Ascending aorta (tissue), 2 donors: Measurements from ENCODE around the gene HMCES. TPM values are rescaled to one million over a fixed set of nuclear protein-coding genes. Genes with fewer than 3 reads are reported as not detected.

ENCODE experiments used
- DNase-seq, 2 donors: peaks; one replicate each; pipeline ENCODE4 v3.0.0-alpha.2; 2019; ENCODE audit warnings: low spot score in 2 of 2
- H3K27ac ChIP-seq, 2 donors: fragments of 200-600 bp; sonication (generic); one replicate each; pipeline ENCODE4 v1.5.1; 2016 to 2017; ENCODE audit warnings: mild to moderate bottlenecking in 1 of 2
- H3K27me3 ChIP-seq: fragments of 200-600 bp; sonication (generic); one replicate; pipeline ENCODE4 v1.5.1; 2017
- H3K36me3 ChIP-seq, 2 donors: fragments of 200-600 bp; sonication (generic); one replicate each; pipeline ENCODE4 v1.5.1; 2016
- H3K4me1 ChIP-seq, 2 donors: fragments of 200-600 bp; sonication (generic); one replicate each; pipeline ENCODE4 v1.5.1; 2016 to 2017; ENCODE audit warnings: mild to moderate bottlenecking in 1 of 2
- H3K4me3 ChIP-seq, 2 donors: fragments of 200-600 bp; sonication (generic); one replicate each; pipeline ENCODE4 v1.5.1; 2016 to 2017; ENCODE audit warnings: mild to moderate bottlenecking in 1 of 2
- H3K9me3 ChIP-seq, 2 donors: fragments of 200-600 bp; sonication (generic); one replicate each; pipeline ENCODE4 v1.5.1; 2016
- intact Hi-C: fragments of 100-400 bp; cut with DNase I; formaldehyde crosslinking; loops from one replicate; pipeline ENCODE4 v1.15.1; 2023
- total RNA-seq: library from RNA; depleted of rRNA; stranded (reverse); fragments of >200 nt; gene quantifications from one replicate; pipeline ENCODE4 v1.1.0, GENCODE V29; 2016
- TF ChIP-seq, protein P1 (sequence below), 3 experiments: fragments of 200-600 bp in 2 of 3; fragments of 450-650 bp in 1 of 3; sonication (generic) in 2 of 3; IDR thresholded peaks; one replicate each; pipeline ENCODE4 v1.5.1; 2016 to 2019; ENCODE audit warnings: antibody characterized with exemption in 3 of 3, mild to moderate bottlenecking in 1 of 3, moderate library complexity in 1 of 3

The HMCES gene
- total RNA-seq, 1 donor from 2014 or later = 11.2 TPM

DNA sequence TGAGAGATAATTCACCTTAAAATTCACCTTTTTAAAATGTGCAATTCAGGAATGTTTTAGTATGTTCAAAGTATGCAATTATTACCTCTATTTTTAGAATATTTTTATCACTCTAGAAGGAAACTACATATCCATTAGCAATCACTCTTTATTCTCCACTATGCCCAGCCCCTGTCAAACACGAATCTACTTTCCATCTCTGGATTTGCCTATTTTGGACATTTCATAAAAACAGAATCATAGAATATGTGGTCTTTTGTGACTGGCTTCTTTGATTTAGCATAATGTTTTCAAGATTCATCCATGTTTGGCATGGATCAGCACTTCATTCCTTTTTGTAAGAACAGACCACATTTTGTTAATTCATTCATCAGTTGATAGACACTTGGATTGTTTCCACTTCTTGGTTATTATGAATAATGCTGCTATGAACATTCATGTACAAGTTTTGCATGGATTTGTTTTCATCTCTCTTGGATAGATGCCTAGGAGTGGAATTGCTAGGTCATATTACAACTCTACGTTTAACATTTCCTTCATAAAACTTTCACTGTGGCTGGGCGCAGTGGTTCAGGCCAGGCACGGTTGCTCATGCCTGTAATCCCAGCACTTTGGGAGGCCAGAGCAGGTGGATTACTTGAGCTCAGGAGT, 12.7 kb downstream of the HMCES start:
- DNase-seq = no peak
- H3K4me1 ChIP-seq = no peaks in the 10 kb centered on the region
- TF ChIP-seq, protein P1, sequence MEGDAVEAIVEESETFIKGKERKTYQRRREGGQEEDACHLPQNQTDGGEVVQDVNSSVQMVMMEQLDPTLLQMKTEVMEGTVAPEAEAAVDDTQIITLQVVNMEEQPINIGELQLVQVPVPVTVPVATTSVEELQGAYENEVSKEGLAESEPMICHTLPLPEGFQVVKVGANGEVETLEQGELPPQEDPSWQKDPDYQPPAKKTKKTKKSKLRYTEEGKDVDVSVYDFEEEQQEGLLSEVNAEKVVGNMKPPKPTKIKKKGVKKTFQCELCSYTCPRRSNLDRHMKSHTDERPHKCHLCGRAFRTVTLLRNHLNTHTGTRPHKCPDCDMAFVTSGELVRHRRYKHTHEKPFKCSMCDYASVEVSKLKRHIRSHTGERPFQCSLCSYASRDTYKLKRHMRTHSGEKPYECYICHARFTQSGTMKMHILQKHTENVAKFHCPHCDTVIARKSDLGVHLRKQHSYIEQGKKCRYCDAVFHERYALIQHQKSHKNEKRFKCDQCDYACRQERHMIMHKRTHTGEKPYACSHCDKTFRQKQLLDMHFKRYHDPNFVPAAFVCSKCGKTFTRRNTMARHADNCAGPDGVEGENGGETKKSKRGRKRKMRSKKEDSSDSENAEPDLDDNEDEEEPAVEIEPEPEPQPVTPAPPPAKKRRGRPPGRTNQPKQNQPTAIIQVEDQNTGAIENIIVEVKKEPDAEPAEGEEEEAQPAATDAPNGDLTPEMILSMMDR (IDR thresholded peaks at IDR 0.05) = no peak
- H3K9me3 ChIP-seq = no peaks in the 10 kb centered on the region
- no peak overlapping the region for H3K27ac ChIP-seq
- intact Hi-C loops = no loop called here
- H3K27me3 ChIP-seq = no peaks in the 10 kb centered on the region
- H3K4me3 ChIP-seq = no peak overlapping the region
- H3K36me3 ChIP-seq = peaks cover 29 to 50% of the 10 kb centered on the region in 2 donors

DNA sequence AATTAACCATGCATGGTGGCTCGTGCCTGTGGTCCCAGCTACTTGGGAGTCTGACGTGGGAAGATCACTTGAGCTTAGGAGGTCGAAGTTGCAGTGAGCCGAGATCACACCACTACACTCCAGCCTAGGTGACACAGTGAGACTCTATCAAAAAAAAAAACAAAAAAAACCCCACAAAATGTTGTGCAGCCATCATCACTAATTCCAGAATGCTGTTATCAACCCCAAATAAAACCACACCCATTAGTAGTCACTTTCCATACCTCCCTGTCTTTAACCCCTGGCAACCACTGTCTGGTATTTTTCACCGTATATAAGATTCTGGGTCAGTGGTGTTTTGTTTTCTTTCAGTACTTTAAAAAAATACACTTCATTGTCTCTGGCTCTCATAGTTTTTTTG, 16.6 kb downstream of the HMCES start:
- H3K4me3 ChIP-seq = no peak overlapping the region
- H3K4me1 ChIP-seq = no peaks in the 10 kb centered on the region
- no peaks in the 10 kb centered on the region for H3K27me3 ChIP-seq
- DNase-seq = no peak
- H3K36me3 ChIP-seq = peaks cover 36 to 67% of the 10 kb centered on the region in 2 donors
- TF ChIP-seq, protein P1 (IDR thresholded peaks at IDR 0.05) = no peak
- no peak overlapping the region for H3K27ac ChIP-seq
- intact Hi-C loops = no loop called here
- H3K9me3 ChIP-seq = no peaks in the 10 kb centered on the region

DNA sequence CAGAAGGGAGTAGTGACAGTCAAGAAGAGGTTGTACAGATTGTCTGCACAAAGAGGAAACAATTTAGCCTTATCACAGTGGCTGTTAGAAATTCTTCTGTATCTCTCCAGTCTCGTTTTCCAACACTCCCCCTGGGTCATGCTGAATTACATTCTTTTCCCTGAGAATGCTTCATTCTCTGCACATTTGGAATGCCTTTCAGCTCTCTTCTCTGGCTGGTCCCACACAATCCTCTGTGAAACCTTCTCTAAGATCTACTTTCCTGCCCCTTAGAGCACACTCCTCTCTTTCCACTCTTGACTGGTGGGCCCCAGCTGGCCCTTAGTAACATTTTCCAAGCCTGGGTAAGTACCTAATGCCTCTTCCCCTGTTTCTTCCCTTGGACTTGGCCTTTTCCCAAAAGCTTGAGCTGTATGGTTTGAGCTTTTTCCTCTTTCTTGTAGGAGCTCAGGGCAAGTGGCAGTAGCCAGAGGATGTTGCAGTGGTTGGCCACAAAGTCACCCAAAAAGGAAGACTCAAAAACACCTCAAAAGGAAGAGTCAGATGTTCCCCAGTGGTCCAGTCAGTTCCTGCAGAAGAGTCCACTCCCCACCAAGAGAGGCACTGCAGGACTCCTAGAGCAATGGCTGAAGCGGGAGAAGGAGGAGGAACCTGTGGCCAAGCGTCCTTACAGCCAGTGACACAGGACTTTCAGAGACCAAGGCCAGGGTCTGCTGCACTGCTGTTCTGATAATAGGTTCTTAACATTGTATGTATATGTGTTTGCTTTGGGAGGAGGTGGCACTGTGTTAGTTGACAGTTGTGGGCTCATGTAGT, 25.7 kb downstream of the HMCES start:
- H3K27ac ChIP-seq = peak overlapping the region; percentile 80 to 90
- DNase-seq = no peak
- no peak overlapping the region for H3K4me3 ChIP-seq
- H3K36me3 ChIP-seq = peaks cover 29 to 30% of the 10 kb centered on the region in 2 donors
- no peaks in the 10 kb centered on the region for H3K27me3 ChIP-seq
- intact Hi-C loops = no loop called here
- H3K4me1 ChIP-seq = peaks cover 0 to 12% of the 10 kb centered on the region in 2 donors
- TF ChIP-seq, protein P1 (IDR thresholded peaks at IDR 0.05) = no peak
- no peaks in the 10 kb centered on the region for H3K9me3 ChIP-seq

DNA sequence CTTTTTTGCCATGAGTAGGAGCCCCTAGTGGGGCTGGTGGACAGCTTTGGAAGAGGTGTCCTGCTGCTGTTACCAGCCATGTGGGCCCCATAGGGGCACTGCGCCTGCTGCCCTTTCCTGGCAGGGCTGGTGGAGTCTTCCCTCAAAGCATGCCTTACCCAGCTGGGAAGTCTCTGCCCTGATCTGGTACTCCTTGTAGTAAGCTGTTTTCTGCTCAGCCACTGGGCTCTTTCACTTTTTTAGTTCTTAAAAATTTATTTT, 26.2 kb downstream of the HMCES start:
- TF ChIP-seq, protein P1 (IDR thresholded peaks at IDR 0.05) = no peak
- Histone ChIP-seq H3K27ac (peak overlapping the region; percentile 80 to 90), H3K4me1 (peaks cover 0 to 12% of the 10 kb centered on the region in 2 donors), H3K36me3 (peaks cover 25 to 30% of the 10 kb centered on the region in 2 donors), H3K4me3 (peak overlapping the region in 1 of 2 donors; percentile 52), H3K27me3 (no peaks in the 10 kb centered on the region), H3K9me3 (no peaks in the 10 kb centered on the region)
- intact Hi-C loops = loop anchor here (1.0 kb wide), 2 partner anchors 11 to 27 kb away; partner anchors contain the start of gene HMCES
- DNase-seq = no peak

DNA sequence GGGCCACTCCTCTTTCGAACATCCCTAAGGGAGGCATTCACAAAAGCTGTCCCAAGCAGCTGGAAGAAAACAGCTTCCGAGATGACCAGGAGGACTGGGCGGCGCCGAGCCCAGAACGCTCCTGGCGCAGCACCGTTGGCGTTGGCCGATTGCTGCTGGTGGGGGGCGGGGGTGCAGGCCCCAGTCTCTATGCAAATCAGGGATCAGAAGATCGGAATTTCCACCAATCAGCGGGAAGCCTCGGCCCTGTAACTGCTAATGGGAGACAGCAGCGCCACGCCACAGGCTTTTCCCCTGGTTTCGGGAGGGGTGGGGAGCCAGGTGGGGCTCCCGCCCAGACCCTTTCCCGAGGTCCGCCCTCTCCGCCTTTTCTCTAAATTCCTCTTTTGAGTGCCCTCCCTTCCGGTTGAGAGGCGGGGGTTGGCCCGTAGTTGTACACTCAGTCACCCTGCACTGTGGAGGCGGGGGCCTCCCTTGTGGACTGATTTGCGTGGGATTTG, 27.0 kb downstream of the HMCES start:
- H3K9me3 ChIP-seq = no peaks in the 10 kb centered on the region
- DNase-seq = peak; percentile 90 to 96
- TF ChIP-seq, protein P1 (IDR thresholded peaks at IDR 0.05) = no peak
- peak overlapping the region; percentile 80 to 90 for H3K27ac ChIP-seq
- H3K36me3 ChIP-seq = peaks cover 19 to 24% of the 10 kb centered on the region in 2 donors
- H3K4me1 ChIP-seq = peaks cover 0 to 12% of the 10 kb centered on the region in 2 donors
- H3K27me3 ChIP-seq = no peaks in the 10 kb centered on the region
- intact Hi-C loops = loop anchor here (1.0 kb wide), 2 partner anchors 11 to 27 kb away; partner anchors contain the start of gene HMCES
- H3K4me3 ChIP-seq = peak overlapping the region; percentile 33 to 52
